ENCODE measurements around the gene CACFD1.

CACFD1 gene

GRCh38 chr9:133505901-133506652 lies 46.3 kb downstream of the CACFD1 start:
- no peak for DNase-seq

- DNase-seq = no peak
Observed at GRCh38 chr9:133506653-133507038, 46.9 kb downstream of the CACFD1 start.

GRCh38 chr9:133507246-133507965 lies 47.6 kb downstream of the CACFD1 start:
- DNase-seq = no peak

GRCh38 chr9:133508046-133508445 lies 48.3 kb downstream of the CACFD1 start:
- DNase-seq = no peak

- DNase-seq = no peak
Observed at GRCh38 chr9:133509179-133510083, 49.7 kb downstream of the CACFD1 start.

- DNase-seq = no peak
Observed at GRCh38 chr9:133510926-133511505, 51.2 kb downstream of the CACFD1 start.

- no peak for DNase-seq
Observed at GRCh38 chr9:133511607-133512006, 51.8 kb downstream of the CACFD1 start.

GRCh38 chr9:133512253-133513213 lies 52.8 kb downstream of the CACFD1 start:
- DNase-seq = no peak

- no peak for DNase-seq
Observed at GRCh38 chr9:133513214-133514100, 53.7 kb downstream of the CACFD1 start.

GRCh38 chr9:133514460-133515239 lies 54.9 kb downstream of the CACFD1 start:
- DNase-seq = no peak

GRCh38 chr9:133515240-133515610 lies 55.4 kb downstream of the CACFD1 start:
- DNase-seq = no peak

GRCh38 chr9:133515615-133516255 lies 56.0 kb downstream of the CACFD1 start:
- DNase-seq = no peak

GRCh38 chr9:133516256-133516960 lies 56.6 kb downstream of the CACFD1 start:
- DNase-seq = no peak

GRCh38 chr9:133516961-133517350 lies 57.2 kb downstream of the CACFD1 start:
- no peak for DNase-seq

GRCh38 chr9:133517711-133518110 lies 57.9 kb downstream of the CACFD1 start:
- no peak for DNase-seq

GRCh38 chr9:133518200-133518599 lies 58.4 kb downstream of the CACFD1 start:
- no peak for DNase-seq

GRCh38 chr9:133518706-133519449 lies 59.1 kb downstream of the CACFD1 start:
- no peak for DNase-seq

- DNase-seq = no peak
Observed at GRCh38 chr9:133519693-133520092, 59.9 kb downstream of the CACFD1 start.

Data from effector CD8-positive, alpha-beta T cell (primary cell).